MCF 10A (cell line): ENCODE data around the gene ELOVL7. TPM values are rescaled to one million over a fixed set of nuclear protein-coding genes. Genes with fewer than 3 reads are reported as not detected.

Source experiments
- BruUV-seq: library from RNA; stranded (reverse); fragments of 400-500 nt; replicated peaks from 2 replicates; lab custom pipeline; 2021; lab: Mats Ljungman, UMichigan
- CTCF ChIA-PET: fragments of 300-600 bp; sonication (Branson Sonifier 250); formaldehyde crosslinking; extraction: SDS; loops from one replicate; lab custom pipeline; 2021; ENCODE audit warnings: antibody characterized with exemption, inconsistent platforms; lab: Yijun Ruan, JAX
- POLR2A ChIA-PET: fragments of 300-600, 350-650 bp; sonication (Branson Sonifier 250); formaldehyde crosslinking; extraction: SDS; loops from one replicate; lab custom pipeline; 2020; ENCODE audit warnings: antibody characterized with exemption, inconsistent platforms; lab: Yijun Ruan, JAX
- DNase-seq: peaks from one replicate; pipeline ENCODE4 v3.0.0-alpha.2; 2018; ENCODE audit not compliant: unreplicated experiment
- H3K27ac Mint-ChIP-seq: one replicate; pipeline ENCODE4 v1.8.0; 2022; ENCODE audit warnings: mild to moderate bottlenecking, low read depth, mixed read lengths; ENCODE audit not compliant: unreplicated experiment
- H3K27me3 Mint-ChIP-seq: one replicate; pipeline ENCODE4 v1.8.0; 2022; ENCODE audit warnings: mixed read lengths; ENCODE audit not compliant: insufficient read depth, unreplicated experiment
- H3K36me3 Mint-ChIP-seq: one replicate; pipeline ENCODE4 v1.8.0; 2022; ENCODE audit warnings: mild to moderate bottlenecking, moderate library complexity, mixed read lengths; ENCODE audit not compliant: insufficient read depth, unreplicated experiment
- H3K4me1 Mint-ChIP-seq: one replicate; pipeline ENCODE4 v1.8.0; 2022; ENCODE audit warnings: mixed read lengths; ENCODE audit not compliant: insufficient read depth, unreplicated experiment
- H3K4me3 Mint-ChIP-seq: one replicate; pipeline ENCODE4 v1.8.0; 2022; ENCODE audit warnings: mild to moderate bottlenecking, moderate library complexity, mixed read lengths; ENCODE audit not compliant: unreplicated experiment
- H3K9me3 Mint-ChIP-seq: one replicate; pipeline ENCODE4 v1.8.0; 2022; ENCODE audit warnings: mixed read lengths; ENCODE audit not compliant: unreplicated experiment
- CTCF ChIP-seq: fragments of 200-600 bp; IDR thresholded peaks from one replicate; pipeline ENCODE4 v1.8.0; 2022; ENCODE audit warnings: antibody characterized with exemption, mild to moderate bottlenecking; ENCODE audit not compliant: unreplicated experiment
- intact Hi-C: fragments of 100-400 bp; cut with micrococcal nuclease; formaldehyde crosslinking; loops from 2 replicates; pipeline ENCODE4 v1.14.1; 2022
- total RNA-seq: library from RNA; stranded (reverse); gene quantifications from 2 replicates; pipeline ENCODE4 v1.2.3, GENCODE V29; 2022

The ELOVL7 gene
- total RNA-seq, 1 experiment from 2014 or later: 10.3 TPM

DNA sequence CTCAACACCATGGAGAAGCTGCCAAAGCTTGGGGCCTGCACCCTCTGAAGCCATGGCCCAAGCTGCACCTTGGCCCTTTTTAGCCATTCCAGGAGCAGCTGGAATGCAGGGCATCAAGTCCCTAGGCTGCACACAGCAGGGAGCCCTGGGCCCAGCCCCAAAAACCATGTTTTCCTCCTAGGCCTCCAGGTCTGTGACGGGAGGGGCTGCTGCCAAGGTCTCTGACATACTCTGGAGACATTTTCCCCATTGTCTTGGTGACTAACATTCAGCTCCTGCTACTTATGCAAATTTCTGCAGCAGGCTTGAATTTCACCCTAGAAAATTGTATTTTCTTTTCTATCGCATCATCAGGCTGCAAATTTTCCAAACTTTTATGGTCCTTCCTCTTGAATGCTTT, 64.6 kb downstream of the ELOVL7 start:
- Mint-ChIP-seq H3K36me3 (peaks cover 7% of the 10 kb centered on the region), H3K9me3 (no peaks in the 10 kb centered on the region), H3K4me1 (peaks cover 6% of the 10 kb centered on the region), H3K4me3 (no peak overlapping the region), H3K27ac (no peak overlapping the region), H3K27me3 (no peaks in the 10 kb centered on the region)
- peak; percentile 30 for DNase-seq
- intact Hi-C loops: no loop called here
- no TSS peak for BruUV-seq
- CTCF ChIA-PET: interaction anchor here (1.2 kb wide), 1 partner anchor 92 kb away, joined by 3 read pairs; no protein-coding TSS in a partner anchor
- POLR2A ChIA-PET: interaction anchor here (1.0 kb wide), 1 partner anchor 79 kb away, joined by 3 read pairs; the partner anchor contains the start of gene DEPDC1B
- TF ChIP-seq CTCF: no peak

DNA sequence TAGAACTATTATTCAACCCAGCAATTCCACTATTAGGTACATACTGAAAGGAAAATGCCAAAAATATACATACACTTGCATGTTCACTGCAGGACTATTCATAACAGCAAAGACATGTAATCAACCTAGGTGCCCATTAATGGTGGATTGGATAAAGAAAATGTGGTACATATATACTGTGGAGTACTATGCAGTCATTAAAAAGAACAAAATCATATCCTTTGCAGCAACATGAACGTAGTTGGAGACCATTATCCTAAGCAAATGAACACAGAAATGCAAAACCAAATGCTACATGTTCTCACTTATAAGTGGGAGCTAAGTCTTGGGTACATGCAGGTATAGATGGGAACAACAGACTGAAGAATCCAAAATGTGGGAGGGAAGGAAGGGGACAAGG, 67.7 kb downstream of the ELOVL7 start:
- BruUV-seq: no TSS peak
- intact Hi-C loops: no loop called here
- no peak for DNase-seq
- Mint-ChIP-seq H3K27ac (no peak overlapping the region), H3K4me3 (no peak overlapping the region), H3K27me3 (no peaks in the 10 kb centered on the region), H3K4me1 (peaks cover 6% of the 10 kb centered on the region), H3K36me3 (peaks cover 13% of the 10 kb centered on the region), H3K9me3 (no peaks in the 10 kb centered on the region)
- CTCF ChIA-PET: no interaction called here
- POLR2A ChIA-PET: no interaction called here
- TF ChIP-seq CTCF: no peak

DNA sequence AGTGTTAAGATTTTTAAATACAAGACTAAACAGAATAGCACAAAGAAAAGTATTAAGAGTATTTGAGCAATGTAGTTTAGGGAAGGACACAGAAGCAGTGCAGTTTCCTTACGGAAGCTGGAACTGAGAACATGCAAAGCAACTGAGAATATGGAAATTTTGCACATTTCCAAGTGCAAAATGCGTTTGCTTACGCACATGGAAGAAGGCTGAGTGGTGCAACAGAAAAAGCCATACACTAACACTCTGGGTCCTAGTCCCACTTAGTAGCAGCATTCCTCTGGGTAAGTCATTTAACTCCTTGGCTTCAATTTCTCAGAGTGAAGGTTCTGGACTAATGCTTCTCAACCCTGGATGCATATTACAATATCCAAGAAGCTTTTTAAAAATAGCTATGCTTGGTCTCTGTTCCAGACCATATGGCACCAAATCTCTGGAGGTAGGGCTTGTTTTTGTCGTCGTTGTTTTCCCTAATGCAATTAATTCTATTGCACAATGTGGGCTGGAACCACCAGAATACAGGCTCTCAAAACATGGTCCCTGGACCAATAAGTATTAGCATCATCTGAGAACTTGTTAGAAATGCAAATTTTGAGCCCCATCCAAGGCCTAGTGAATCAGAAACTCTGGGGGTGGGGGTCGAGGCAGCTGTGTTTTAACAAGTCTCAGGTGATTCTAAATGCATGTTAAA, 78.9 kb downstream of the ELOVL7 start:
- Mint-ChIP-seq H3K9me3 (no peaks in the 10 kb centered on the region), H3K4me1 (no peaks in the 10 kb centered on the region)

More for the DNA sequence above, 78.9 kb downstream of the ELOVL7 start:
- Mint-ChIP-seq H3K27me3 (no peaks in the 10 kb centered on the region), H3K27ac (no peak overlapping the region), H3K36me3 (peaks cover 6% of the 10 kb centered on the region), H3K4me3 (no peak overlapping the region)
- intact Hi-C loops: no loop called here
- TF ChIP-seq CTCF: no peak
- POLR2A ChIA-PET: interaction anchor here (0.7 kb wide), 1 partner anchor 133 kb away, joined by 3 read pairs; no protein-coding TSS in a partner anchor
- CTCF ChIA-PET: no interaction called here
- DNase-seq: no peak
- no TSS peak for BruUV-seq
